Measurements from ENCODE around the gene NOTCH1. TPM values are rescaled to one million over a fixed set of nuclear protein-coding genes. Genes with fewer than 3 reads are reported as not detected.

The NOTCH1 gene
- total RNA-seq, 1 donor from 2014 or later: 121 TPM

DNA sequence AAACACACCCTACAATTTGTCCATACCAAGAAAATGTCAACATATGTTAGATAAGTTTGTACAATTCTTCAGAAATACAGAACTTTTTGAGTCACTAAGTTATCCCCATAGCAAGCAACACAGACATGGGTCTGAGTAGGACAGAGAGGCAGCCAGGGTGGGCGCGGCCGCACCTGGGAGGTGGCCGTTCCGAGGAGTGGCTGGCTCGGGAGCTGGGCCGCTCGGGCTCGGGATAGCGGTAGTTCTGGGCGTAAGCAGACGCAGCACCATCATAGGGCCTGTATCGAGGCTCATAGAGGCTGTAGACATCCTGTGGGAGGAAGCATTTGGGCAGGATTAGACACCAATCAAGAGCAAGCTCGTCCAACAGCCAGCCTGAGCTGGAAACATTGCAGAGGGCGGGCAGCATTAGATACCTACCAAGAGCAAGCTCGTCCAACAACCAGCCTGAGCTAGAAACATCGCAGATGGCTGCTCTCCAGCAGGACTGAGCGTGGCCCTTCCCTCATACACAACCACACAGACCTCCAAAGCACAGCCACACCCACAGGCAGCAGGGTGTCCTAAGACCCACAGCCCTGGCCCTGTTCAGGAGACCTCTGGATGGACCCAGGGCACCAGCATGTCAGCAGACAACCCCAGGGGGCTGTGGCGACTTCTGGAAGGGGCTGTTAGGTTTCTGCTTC, 73.9 kb downstream of the NOTCH1 start:
- H3K36me3 Mint-ChIP-seq (ENCODE audit: low read depth): peaks cover 18% of the 10 kb centered on the region
- H3K9me3 Mint-ChIP-seq: no peaks in the 10 kb centered on the region
- no peak overlapping the region for H3K4me3 Mint-ChIP-seq
- no peaks in the 10 kb centered on the region for H3K27me3 Mint-ChIP-seq (ENCODE audit: insufficient read depth)
- intact Hi-C loops (cut with micrococcal nuclease): no loop called here
- DNase-seq (ENCODE audit: low spot score): no peak
- peaks cover 8% of the 10 kb centered on the region for H3K4me1 Mint-ChIP-seq (ENCODE audit: low read depth)
- H3K27ac Mint-ChIP-seq: no peak overlapping the region

DNA sequence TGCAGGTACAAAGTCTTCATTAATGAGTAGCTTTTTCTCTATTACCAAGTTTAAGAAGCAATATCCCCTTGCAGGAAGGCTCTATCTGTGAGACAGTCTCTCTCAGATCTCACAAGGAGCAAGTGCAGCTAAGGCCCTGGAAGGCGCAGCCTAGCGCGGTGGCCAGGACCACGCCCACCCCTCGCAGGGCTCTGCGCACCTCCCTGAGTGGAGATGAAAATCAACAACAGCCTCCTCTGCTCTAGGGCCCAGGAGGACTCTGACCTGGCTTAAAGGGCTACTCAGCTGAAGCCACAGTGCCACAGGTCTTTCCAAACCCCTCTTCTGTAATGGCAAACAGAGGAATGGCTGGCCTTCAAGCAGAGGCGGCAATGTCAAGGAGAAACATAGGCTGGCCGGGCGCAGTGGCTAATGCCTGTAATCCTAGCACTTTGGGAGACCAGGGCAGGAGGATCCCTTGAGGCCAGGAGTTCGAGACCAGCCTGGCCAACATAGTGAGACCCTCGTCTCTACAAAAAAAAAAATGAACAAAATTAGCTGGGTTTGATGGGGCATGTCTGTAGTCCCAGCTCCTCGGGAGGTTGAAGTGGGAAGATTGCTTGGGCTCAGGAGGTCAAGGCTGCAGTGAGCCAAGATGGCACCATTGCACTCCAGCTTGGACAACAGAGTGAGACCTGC, 74.9 kb downstream of the NOTCH1 start:
- intact Hi-C loops (cut with micrococcal nuclease): no loop called here
- no peak overlapping the region for H3K27ac Mint-ChIP-seq
- DNase-seq (ENCODE audit: low spot score): no peak
- no peak overlapping the region for H3K4me3 Mint-ChIP-seq
- no peaks in the 10 kb centered on the region for H3K27me3 Mint-ChIP-seq (ENCODE audit: insufficient read depth)
- peaks cover 25% of the 10 kb centered on the region for H3K36me3 Mint-ChIP-seq (ENCODE audit: low read depth)
- no peaks in the 10 kb centered on the region for H3K9me3 Mint-ChIP-seq
- H3K4me1 Mint-ChIP-seq (ENCODE audit: low read depth): peaks cover 8% of the 10 kb centered on the region

DNA sequence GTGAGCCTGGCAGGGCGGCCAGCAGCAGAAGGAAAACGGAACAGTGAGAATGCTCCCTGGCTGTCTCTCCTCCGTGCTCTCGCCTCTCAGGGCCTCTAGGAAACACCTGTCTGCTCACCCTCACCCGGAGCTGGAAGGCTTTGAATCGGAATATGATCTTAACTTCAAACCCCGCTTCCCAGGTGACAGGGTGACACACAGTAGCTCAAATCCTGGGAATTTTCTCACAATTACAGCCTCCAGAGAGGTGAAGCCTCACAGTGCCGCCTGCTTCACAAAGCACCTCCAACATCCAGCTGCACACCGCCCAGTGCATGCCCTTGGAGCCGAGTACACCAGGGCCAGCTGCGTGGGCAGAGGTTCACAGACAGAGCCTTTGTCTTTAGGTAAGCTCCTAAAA, 75.5 kb downstream of the NOTCH1 start:
- peaks cover 8% of the 10 kb centered on the region for H3K4me1 Mint-ChIP-seq (ENCODE audit: low read depth)
- H3K27ac Mint-ChIP-seq: no peak overlapping the region
- H3K9me3 Mint-ChIP-seq: no peaks in the 10 kb centered on the region
- DNase-seq (ENCODE audit: low spot score): no peak
- H3K36me3 Mint-ChIP-seq (ENCODE audit: low read depth): peaks cover 24% of the 10 kb centered on the region
- H3K27me3 Mint-ChIP-seq (ENCODE audit: insufficient read depth): no peaks in the 10 kb centered on the region
- intact Hi-C loops (cut with micrococcal nuclease): no loop called here
- no peak overlapping the region for H3K4me3 Mint-ChIP-seq

DNA sequence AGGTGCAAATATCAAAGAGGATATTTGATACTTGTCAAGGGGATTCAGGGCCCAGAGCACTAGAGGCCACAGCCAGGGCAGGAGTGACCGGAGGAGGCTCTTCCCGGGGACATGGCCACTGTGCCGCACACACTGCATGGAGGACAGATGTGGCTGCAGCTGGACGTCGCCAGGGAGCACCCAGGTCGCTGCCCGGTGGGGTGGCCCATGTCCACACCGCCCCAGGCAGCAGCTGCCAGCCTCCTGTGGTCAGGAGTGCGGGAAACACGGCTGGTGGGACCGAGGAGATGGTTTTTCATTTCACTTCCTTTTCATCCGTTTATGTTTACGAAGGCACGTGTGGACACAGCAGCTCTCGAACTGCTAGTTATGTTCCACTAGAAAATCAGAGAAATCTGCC, 78.1 kb downstream of the NOTCH1 start:
- no peak for DNase-seq (ENCODE audit: low spot score)
- Mint-ChIP-seq H3K4me3 (no peak overlapping the region), H3K36me3 (ENCODE audit: low read depth) (peaks cover 30% of the 10 kb centered on the region), H3K27ac (no peak overlapping the region), H3K27me3 (ENCODE audit: insufficient read depth) (no peaks in the 10 kb centered on the region), H3K9me3 (no peaks in the 10 kb centered on the region), H3K4me1 (ENCODE audit: low read depth) (no peaks in the 10 kb centered on the region)
- intact Hi-C loops (cut with micrococcal nuclease): no loop called here

DNA sequence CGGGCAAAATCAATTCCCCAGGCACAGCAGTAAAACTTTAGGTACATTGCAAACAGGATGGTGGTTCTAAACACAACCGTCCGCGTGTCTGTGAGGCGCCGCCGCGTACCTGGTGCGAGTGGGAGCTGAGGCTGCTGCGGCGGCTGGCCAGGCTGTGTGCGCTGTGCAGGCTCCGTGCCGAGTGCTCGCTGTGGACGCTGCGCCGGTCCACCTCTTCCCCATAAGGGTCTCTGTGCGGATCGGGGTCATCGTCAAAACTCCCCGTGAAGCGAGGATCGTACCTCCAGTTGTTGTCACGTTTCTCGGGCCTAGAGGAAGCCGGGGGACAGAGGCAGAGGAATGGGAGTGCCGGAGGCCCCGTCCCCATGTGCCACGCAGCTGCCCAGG, 79.7 kb downstream of the NOTCH1 start:
- Mint-ChIP-seq H3K9me3 (no peaks in the 10 kb centered on the region), H3K27me3 (ENCODE audit: insufficient read depth) (no peaks in the 10 kb centered on the region), H3K27ac (no peak overlapping the region), H3K4me1 (ENCODE audit: low read depth) (no peaks in the 10 kb centered on the region), H3K4me3 (no peak overlapping the region), H3K36me3 (ENCODE audit: low read depth) (peaks cover 40% of the 10 kb centered on the region)
- DNase-seq (ENCODE audit: low spot score): no peak
- intact Hi-C loops (cut with micrococcal nuclease): no loop called here

DNA sequence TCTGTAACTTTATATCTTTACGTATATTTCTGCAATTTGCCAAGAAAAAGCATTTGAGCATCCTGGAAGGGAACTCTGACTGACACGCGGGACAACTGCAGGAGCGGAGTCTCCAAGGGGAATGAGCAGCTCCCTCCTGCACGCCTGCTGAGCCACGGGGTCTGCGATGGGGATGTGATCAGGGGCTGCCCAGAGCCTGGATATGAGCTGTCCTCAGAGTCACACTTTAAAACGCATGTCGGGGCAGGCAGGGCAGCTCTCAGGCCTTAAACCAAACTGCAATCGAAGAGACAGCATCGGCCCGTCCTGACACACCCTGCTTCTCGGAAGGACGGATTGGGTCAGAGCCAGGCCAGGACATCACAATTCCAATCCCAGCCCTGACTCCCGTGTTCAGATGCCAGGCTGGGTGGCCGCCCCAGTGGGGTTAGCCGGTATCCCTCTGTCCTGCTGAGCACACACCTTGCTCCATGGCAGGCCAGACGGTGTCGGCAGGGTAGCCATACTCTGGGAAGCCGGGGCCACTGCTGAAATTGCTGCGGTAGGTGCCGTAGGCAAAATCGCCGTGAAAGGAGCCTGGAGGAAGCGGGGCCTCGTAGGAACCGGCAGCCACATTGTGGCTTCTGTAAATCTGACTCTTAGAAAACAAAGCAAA, 80.2 kb downstream of the NOTCH1 start:
- Mint-ChIP-seq H3K4me3 (no peak overlapping the region), H3K27me3 (ENCODE audit: insufficient read depth) (no peaks in the 10 kb centered on the region), H3K27ac (no peak overlapping the region), H3K36me3 (ENCODE audit: low read depth) (peaks cover 43% of the 10 kb centered on the region), H3K4me1 (ENCODE audit: low read depth) (no peaks in the 10 kb centered on the region), H3K9me3 (no peaks in the 10 kb centered on the region)
- intact Hi-C loops (cut with micrococcal nuclease): no loop called here
- DNase-seq (ENCODE audit: low spot score): no peak

DNA sequence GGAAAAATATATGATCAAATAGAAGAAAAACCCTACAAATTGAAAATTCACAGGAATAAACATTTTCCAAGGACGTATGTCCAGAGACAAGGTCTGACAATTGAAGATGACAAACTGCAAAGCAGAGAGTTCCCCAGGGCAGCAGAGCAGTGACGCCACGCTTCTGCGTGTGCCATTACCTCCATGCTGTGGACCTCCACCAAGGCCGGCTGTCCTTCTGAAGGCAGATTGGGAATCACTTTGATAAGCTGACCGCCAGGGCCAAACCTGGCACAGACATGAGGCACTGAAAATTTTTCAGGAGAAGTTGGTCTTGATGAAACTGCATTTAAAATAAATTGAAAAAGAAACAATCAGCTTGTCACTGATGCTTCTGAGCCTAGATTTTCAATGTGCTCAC, 81.6 kb downstream of the NOTCH1 start:
- no peaks in the 10 kb centered on the region for H3K4me1 Mint-ChIP-seq (ENCODE audit: low read depth)
- intact Hi-C loops (cut with micrococcal nuclease): no loop called here
- peaks cover 46% of the 10 kb centered on the region for H3K36me3 Mint-ChIP-seq (ENCODE audit: low read depth)
- no peaks in the 10 kb centered on the region for H3K9me3 Mint-ChIP-seq
- no peak for DNase-seq (ENCODE audit: low spot score)
- no peaks in the 10 kb centered on the region for H3K27me3 Mint-ChIP-seq (ENCODE audit: insufficient read depth)
- H3K27ac Mint-ChIP-seq: no peak overlapping the region
- no peak overlapping the region for H3K4me3 Mint-ChIP-seq

DNA sequence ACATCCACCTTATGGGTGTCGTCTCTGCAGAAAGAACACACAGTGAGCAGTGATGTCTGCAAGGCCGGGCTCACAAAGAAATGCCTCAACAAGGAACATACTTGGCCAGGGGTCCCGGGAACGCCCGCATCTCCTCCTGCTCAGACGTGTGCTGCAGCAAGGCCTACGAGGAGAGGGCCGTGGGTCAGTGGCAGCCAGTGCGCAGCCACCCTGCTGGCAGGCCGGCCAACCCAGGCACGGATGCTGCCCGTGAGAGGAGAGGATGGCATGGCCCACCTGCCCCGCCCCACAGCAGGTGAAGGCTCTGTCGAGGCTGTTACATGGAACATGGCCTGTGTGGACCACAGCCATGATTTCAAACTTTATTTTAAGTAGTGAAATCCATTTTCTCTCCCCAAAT, 82.3 kb downstream of the NOTCH1 start:
- no peaks in the 10 kb centered on the region for H3K4me1 Mint-ChIP-seq (ENCODE audit: low read depth)
- intact Hi-C loops (cut with micrococcal nuclease): no loop called here
- H3K27me3 Mint-ChIP-seq (ENCODE audit: insufficient read depth): no peaks in the 10 kb centered on the region
- no peak for DNase-seq (ENCODE audit: low spot score)
- peaks cover 52% of the 10 kb centered on the region for H3K36me3 Mint-ChIP-seq (ENCODE audit: low read depth)
- H3K4me3 Mint-ChIP-seq: no peak overlapping the region
- H3K9me3 Mint-ChIP-seq: no peaks in the 10 kb centered on the region
- H3K27ac Mint-ChIP-seq: no peak overlapping the region

DNA sequence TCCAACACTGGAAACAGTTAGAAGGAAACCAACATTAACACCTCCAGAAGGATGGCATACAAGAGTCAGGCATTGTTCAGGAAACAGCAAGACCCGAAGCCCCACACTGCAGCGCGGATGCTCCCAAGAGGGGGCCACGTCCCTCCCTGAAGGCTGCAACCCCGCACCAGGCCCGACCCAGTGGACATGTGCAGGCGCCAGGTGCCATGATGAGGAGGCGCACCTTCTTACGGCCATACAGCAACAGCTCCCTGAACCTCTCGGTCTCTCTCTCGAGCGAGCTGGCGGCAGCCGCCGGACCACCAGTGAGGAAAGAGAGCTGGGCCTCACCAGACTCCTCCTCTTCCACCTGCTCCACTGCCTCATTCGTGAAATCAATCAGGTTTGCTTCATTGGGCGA, 83.2 kb downstream of the NOTCH1 start:
- no peak overlapping the region for H3K27ac Mint-ChIP-seq
- DNase-seq (ENCODE audit: low spot score): no peak
- H3K9me3 Mint-ChIP-seq: no peaks in the 10 kb centered on the region
- H3K27me3 Mint-ChIP-seq (ENCODE audit: insufficient read depth): no peaks in the 10 kb centered on the region
- intact Hi-C loops (cut with micrococcal nuclease): no loop called here
- H3K4me3 Mint-ChIP-seq: no peak overlapping the region
- H3K36me3 Mint-ChIP-seq (ENCODE audit: low read depth): peaks cover 56% of the 10 kb centered on the region
- no peaks in the 10 kb centered on the region for H3K4me1 Mint-ChIP-seq (ENCODE audit: low read depth)

DNA sequence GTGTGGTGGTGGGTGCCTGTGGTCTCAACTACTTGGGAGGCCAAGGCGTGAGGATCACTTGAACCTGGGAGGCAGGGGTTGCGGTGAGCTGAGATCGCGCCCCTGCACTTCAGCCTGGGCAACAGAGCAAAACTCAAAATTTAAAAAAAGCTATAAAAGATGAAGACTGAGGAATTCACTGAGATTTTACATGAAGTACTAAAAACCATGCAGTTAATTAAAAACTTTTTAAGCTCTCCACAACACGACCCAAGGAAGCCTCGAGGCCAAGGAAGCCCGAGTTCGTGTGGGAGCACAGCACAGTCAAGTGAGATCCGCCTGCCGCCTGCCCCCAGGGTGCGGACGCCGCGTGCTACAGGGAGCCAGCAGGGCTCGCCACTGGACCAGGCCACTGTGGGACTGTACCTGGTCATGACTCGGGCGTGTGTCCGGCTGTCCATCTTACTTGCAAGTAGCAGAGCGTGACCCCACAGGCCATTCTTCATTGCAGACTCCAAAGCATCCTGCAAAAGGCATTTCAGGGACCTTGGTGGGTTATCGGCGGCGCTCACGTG, 85.0 kb downstream of the NOTCH1 start:
- no peak overlapping the region for H3K27ac Mint-ChIP-seq
- no peaks in the 10 kb centered on the region for H3K27me3 Mint-ChIP-seq (ENCODE audit: insufficient read depth)
- H3K4me3 Mint-ChIP-seq: no peak overlapping the region
- intact Hi-C loops (cut with micrococcal nuclease): no loop called here
- H3K4me1 Mint-ChIP-seq (ENCODE audit: low read depth): no peaks in the 10 kb centered on the region
- no peaks in the 10 kb centered on the region for H3K9me3 Mint-ChIP-seq
- H3K36me3 Mint-ChIP-seq (ENCODE audit: low read depth): peaks cover 54% of the 10 kb centered on the region
- no peak for DNase-seq (ENCODE audit: low spot score)

DNA sequence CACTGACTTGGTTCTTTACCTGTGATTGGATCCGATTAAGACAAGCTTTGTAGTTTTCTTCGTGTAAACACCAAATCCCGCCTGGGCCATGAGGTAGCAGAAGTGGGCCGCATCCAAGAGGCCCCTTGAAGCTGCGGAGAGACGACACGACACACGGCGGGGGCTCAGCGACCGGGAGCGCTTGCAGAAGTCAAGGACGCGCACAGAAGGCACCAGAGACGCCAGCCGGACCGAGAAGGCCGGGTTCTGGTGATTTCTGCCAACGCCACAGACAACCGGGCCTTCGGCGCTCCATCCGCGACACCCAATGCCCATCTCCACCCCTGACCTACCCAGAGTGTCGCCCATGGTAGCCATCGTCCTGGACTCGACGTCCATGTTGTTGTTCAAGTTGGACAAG, 86.4 kb downstream of the NOTCH1 start:
- no peak for DNase-seq (ENCODE audit: low spot score)
- no peaks in the 10 kb centered on the region for H3K4me1 Mint-ChIP-seq (ENCODE audit: low read depth)
- no peak overlapping the region for H3K27ac Mint-ChIP-seq

DNA sequence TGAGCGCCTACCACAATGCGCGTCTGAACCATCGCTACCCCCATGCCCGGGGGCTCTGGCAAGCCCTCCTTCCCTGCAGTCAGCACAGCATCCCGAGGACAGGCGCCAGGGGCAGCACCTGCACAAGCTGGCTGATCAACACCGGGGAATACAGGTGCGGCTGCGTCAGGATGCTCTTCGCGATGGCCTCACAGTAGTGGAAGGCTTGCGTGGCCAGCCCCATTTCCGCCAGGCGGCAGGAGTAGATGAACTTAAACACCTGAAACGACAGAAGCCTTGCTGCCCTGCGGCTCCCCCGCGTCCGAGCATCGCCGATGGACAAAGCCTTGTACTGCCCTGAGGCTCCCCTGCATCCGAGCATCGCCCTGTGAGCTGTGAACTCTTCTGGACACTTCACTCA, 88.5 kb downstream of the NOTCH1 start:
- Mint-ChIP-seq H3K4me3 (no peak overlapping the region), H3K36me3 (ENCODE audit: low read depth) (peaks cover 53% of the 10 kb centered on the region), H3K9me3 (no peaks in the 10 kb centered on the region), H3K4me1 (ENCODE audit: low read depth) (no peaks in the 10 kb centered on the region), H3K27me3 (ENCODE audit: insufficient read depth) (no peaks in the 10 kb centered on the region), H3K27ac (no peak overlapping the region)
- no peak for DNase-seq (ENCODE audit: low spot score)
- intact Hi-C loops (cut with micrococcal nuclease): no loop called here

More for the DNA sequence above, 86.4 kb downstream of the NOTCH1 start:
- Mint-ChIP-seq H3K4me3 (no peak overlapping the region), H3K9me3 (no peaks in the 10 kb centered on the region), H3K27me3 (ENCODE audit: insufficient read depth) (no peaks in the 10 kb centered on the region), H3K36me3 (ENCODE audit: low read depth) (peaks cover 56% of the 10 kb centered on the region)
- intact Hi-C loops (cut with micrococcal nuclease): no loop called here

DNA sequence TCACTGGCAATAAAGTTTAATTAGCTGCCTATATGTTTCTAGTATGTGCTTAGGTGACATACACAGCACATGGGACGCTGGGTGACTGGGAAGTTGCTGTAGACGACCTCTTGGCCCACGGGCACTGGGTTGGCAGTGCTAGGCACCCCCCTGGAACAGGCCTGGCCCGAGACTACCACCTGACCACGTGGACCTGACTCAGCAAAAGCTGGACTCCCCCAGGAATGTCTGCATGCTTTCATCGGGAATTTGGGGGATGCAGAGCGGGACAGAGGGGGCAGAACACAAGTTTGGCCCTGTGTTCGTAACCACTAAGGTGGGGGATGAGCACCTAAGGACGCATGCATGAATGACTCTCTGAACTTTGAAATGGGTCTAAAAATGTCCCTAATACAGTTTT, 89.6 kb downstream of the NOTCH1 start:
- no peak for DNase-seq (ENCODE audit: low spot score)
- no peak overlapping the region for H3K27ac Mint-ChIP-seq
- peaks cover 49% of the 10 kb centered on the region for H3K36me3 Mint-ChIP-seq (ENCODE audit: low read depth)
- no peaks in the 10 kb centered on the region for H3K9me3 Mint-ChIP-seq
- H3K27me3 Mint-ChIP-seq (ENCODE audit: insufficient read depth): no peaks in the 10 kb centered on the region
- no peak overlapping the region for H3K4me3 Mint-ChIP-seq
- intact Hi-C loops (cut with micrococcal nuclease): no loop called here
- no peaks in the 10 kb centered on the region for H3K4me1 Mint-ChIP-seq (ENCODE audit: low read depth)

Data from activated T-helper 1 cell treated with anti-CD3 and anti-CD28 coated beads, Interleukin-12 subunit alpha, Interleukin-12 subunit beta, Interleukin-2, Interleukin-4 antibody, amounts not matched to agents 30 ng/mL and 10 ng/mL and 1 ng/mL, durations not matched to agents 14 hours and 24 hours and 36 hours (primary cell).